B cell (primary cell): ENCODE measurements around the gene SNX10. TPM values are rescaled to one million over a fixed set of nuclear protein-coding genes. Genes with fewer than 3 reads are reported as not detected.

Experiments
- ATAC-seq: fragments of 200-7000 bp; cut with Tn5 transposase; one replicate; pipeline ENCODE4 v1.10.0; 2021; ENCODE audit warnings: low read depth, mild to moderate bottlenecking, moderate number of reproducible peaks, moderate library complexity
- CTCF ChIA-PET: fragments of 350-600 bp; sonication (Branson Sonifier 250); formaldehyde crosslinking; loops from one replicate; lab custom pipeline; 2021; ENCODE audit warnings: antibody characterized with exemption, inconsistent platforms; lab: Charles Lee
- POLR2A ChIA-PET: fragments of 350-600 bp; sonication (Branson Sonifier 250); formaldehyde crosslinking; loops from one replicate; lab custom pipeline; 2021; ENCODE audit warnings: antibody characterized with exemption; lab: Charles Lee
- DNase-seq: peaks from one replicate; pipeline ENCODE4 v3.0.0; 2013
- H2AFZ ChIP-seq: 2 replicates; pipeline ENCODE4 v1.6.1; 2012; ENCODE audit warnings: mild to moderate bottlenecking, low read depth, low read length; ENCODE audit not compliant: insufficient read depth, poor library complexity, severe bottlenecking
- H3K27ac ChIP-seq, 2 donors: 1 replicate in 1 of 2; 2 replicates in 1 of 2; pipeline ENCODE4 v1.5.1; 2012 to 2013; ENCODE audit warnings: low read length in 2 of 2, mild to moderate bottlenecking in 2 of 2, moderate library complexity in 1 of 2
- H3K27me3 ChIP-seq, 4 experiments: fragments of 200-600 bp in 1 of 4; sonication (generic) in 1 of 4; replicated peaks in 1 of 4; 1 replicate in 2 of 4; 2 replicates in 2 of 4; pipeline versions ENCODE4 v1.6.1 to v1.7.0; 2013 to 2016; ENCODE audit warnings: low read length in 3 of 4, mild to moderate bottlenecking in 2 of 4, mixed read lengths in 1 of 4, moderate library complexity in 1 of 4; ENCODE audit not compliant: insufficient read depth in 4 of 4, control insufficient read depth in 3 of 4; ENCODE audit errors: control extremely low read depth in 1 of 4
- H3K36me3 ChIP-seq, 2 experiments: replicated peaks in 1 of 2; 1 replicate in 1 of 2; 2 replicates in 1 of 2; pipeline versions ENCODE4 v1.6.1 to v1.7.1; 2013; ENCODE audit warnings: low read length in 1 of 2; ENCODE audit not compliant: insufficient read depth in 2 of 2, control insufficient read depth in 1 of 2; ENCODE audit errors: control extremely low read depth in 1 of 2, extremely low read depth in 1 of 2
- H3K4me1 ChIP-seq, 2 donors: fragments of 200-600 bp in 1 of 2; sonication (generic) in 1 of 2; 1 replicate in 1 of 2; 2 replicates in 1 of 2; pipeline versions ENCODE4 v1.5.1 to v1.6.1; 2013 to 2017; ENCODE audit warnings: low read length in 2 of 2; ENCODE audit not compliant: control insufficient read depth in 2 of 2, insufficient read depth in 2 of 2
- H3K4me2 ChIP-seq: replicated peaks from 2 replicates; pipeline ENCODE3; 2012; ENCODE audit warnings: mild to moderate bottlenecking, low read depth, low read length; ENCODE audit not compliant: poor library complexity, severe bottlenecking
- H3K4me3 ChIP-seq, 5 experiments: fragments of 200-600 bp in 1 of 5; sonication (generic) in 1 of 5; 1 replicate in 3 of 5; 2 replicates in 2 of 5; pipeline versions ENCODE4 v1.5.1 to v1.7.0; 2011 to 2016; ENCODE audit warnings: low read length in 4 of 5, mild to moderate bottlenecking in 4 of 5, low read depth in 2 of 5, control low read depth in 1 of 5, moderate library complexity in 1 of 5; ENCODE audit not compliant: insufficient read depth in 1 of 5; ENCODE audit errors: control extremely low read depth in 1 of 5, extremely low read depth in 1 of 5
- H3K79me2 ChIP-seq: fragments of 200-600 bp; sonication (generic); one replicate; pipeline ENCODE4 v1.6.0; 2016; ENCODE audit warnings: low read length; ENCODE audit not compliant: control insufficient read depth, insufficient read depth
- H3K9ac ChIP-seq: fragments of 200-600 bp; sonication (generic); 2 replicates; pipeline ENCODE4 v1.6.1; 2017; ENCODE audit warnings: mild to moderate bottlenecking, low read length, moderate library complexity
- H3K9me3 ChIP-seq, 3 donors: one replicate each; pipeline versions ENCODE4 v1.6.1 to v1.7.1; 2013; ENCODE audit warnings: low read length in 2 of 3; ENCODE audit not compliant: control insufficient read depth in 2 of 3, insufficient read depth in 1 of 3; ENCODE audit errors: control extremely low read depth in 1 of 3
- H4K20me1 ChIP-seq: 2 replicates; pipeline ENCODE4 v1.6.0; 2012; ENCODE audit warnings: mild to moderate bottlenecking, low read length; ENCODE audit not compliant: insufficient read depth, control insufficient read depth, poor library complexity, severe bottlenecking
- H3K27ac Mint-ChIP-seq: one replicate; pipeline ENCODE4 v1.8.0; 2021; ENCODE audit warnings: mixed read lengths
- H3K27me3 Mint-ChIP-seq: one replicate; pipeline ENCODE4 v1.8.0; 2021; ENCODE audit warnings: mixed read lengths
- H3K4me1 Mint-ChIP-seq: one replicate; pipeline ENCODE4 v1.8.0; 2021; ENCODE audit warnings: mixed read lengths
- H3K4me3 Mint-ChIP-seq: one replicate; pipeline ENCODE4 v1.8.0; 2021; ENCODE audit warnings: mixed read lengths
- H3K9me3 Mint-ChIP-seq: one replicate; pipeline ENCODE4 v1.8.0; 2022; ENCODE audit warnings: mixed read lengths; ENCODE audit not compliant: insufficient read depth
- CTCF ChIP-seq: fragments of 200-600 bp; IDR thresholded peaks from one replicate; pipeline ENCODE4 v1.8.0; 2022; ENCODE audit warnings: antibody characterized with exemption, mild to moderate bottlenecking
- EZH2 ChIP-seq: IDR thresholded peaks from 2 replicates; pipeline ENCODE4 v1.6.1; 2012; ENCODE audit warnings: borderline replicate concordance, low read depth, mild to moderate bottlenecking, moderate library complexity, low read length; ENCODE audit not compliant: insufficient read depth, poor library complexity, severe bottlenecking
- WGBS: methylation state at CpG from one replicate; pipeline ENCODE4 v1.1.5; 2013; ENCODE audit warnings: missing lambda C conversion rate; ENCODE audit not compliant: insufficient coverage; 5-methylcytosine and 5-hydroxymethylcytosine counted together
- intact Hi-C: fragments of 100-400 bp; cut with micrococcal nuclease; formaldehyde crosslinking; loops from one replicate; pipeline ENCODE4 v1.10.0; 2022
- polyA plus RNA-seq: library from polyadenylated mRNA; depleted of rRNA; stranded (reverse); fragments of >200 nt; gene quantifications from 2 replicates; pipeline ENCODE4 v1.2.3, GENCODE V29; 2012
- total RNA-seq, 2 donors: library from RNA; stranded (reverse); fragments of 120-200 nt in 1 of 2; gene quantifications; 1 replicate in 1 of 2; 2 replicates in 1 of 2; pipeline versions ENCODE4 v1.2.3 to v1.2.4, GENCODE V29; 2013 to 2022

SNX10 gene
- total and polyA plus RNA-seq, 2 donors (not counting 1 experiment from before 2014, with no cell fraction given) = 26.5 to 29.2 TPM

GRCh38 chr7:26308551-26308950, 16.9 kb downstream of the SNX10 start:
- POLR2A ChIA-PET = no interaction called here
- 100% methylated on average over 1 of the region's 4 CpGs for WGBS
- intact Hi-C loops = no loop called here

More at GRCh38 chr7:26308551-26308950, 16.9 kb downstream of the SNX10 start:
- H3K36me3 ChIP-seq = peaks cover 10 to 44% of the 10 kb centered on the region in 2 experiments
- Mint-ChIP-seq H3K27ac (peak overlapping the region; percentile 85), H3K4me1 (peaks cover 61% of the 10 kb centered on the region), H3K9me3 (no peaks in the 10 kb centered on the region), H3K4me3 (no peak overlapping the region), H3K27me3 (no peaks in the 10 kb centered on the region)
- ATAC-seq = no peak
- no peak overlapping the region for H3K4me3 ChIP-seq
- no peaks in the 10 kb centered on the region for H3K9me3 ChIP-seq
- no peak overlapping the region for H3K27ac ChIP-seq
- DNase-seq = no peak
- CTCF ChIA-PET = interaction anchor here (1.1 to 1.6 kb wide), 2 partner anchors 14 to 22 kb away, joined by 3 to 5 read pairs; no protein-coding TSS in a partner anchor
- no peak overlapping the region for H2AFZ ChIP-seq
- no peaks in the 10 kb centered on the region for H3K27me3 ChIP-seq
- H3K4me1 ChIP-seq = peaks cover 33 to 53% of the 10 kb centered on the region in 2 donors
- no peak overlapping the region for H3K4me2 ChIP-seq
- no peak for TF ChIP-seq EZH2
- TF ChIP-seq CTCF = no peak
- H3K9ac ChIP-seq = no peak overlapping the region
- peaks cover 9% of the 10 kb centered on the region for H4K20me1 ChIP-seq
- H3K79me2 ChIP-seq = peaks cover 98% of the 10 kb centered on the region
